ENCODE measurements around the gene NLRP9.

DNA sequence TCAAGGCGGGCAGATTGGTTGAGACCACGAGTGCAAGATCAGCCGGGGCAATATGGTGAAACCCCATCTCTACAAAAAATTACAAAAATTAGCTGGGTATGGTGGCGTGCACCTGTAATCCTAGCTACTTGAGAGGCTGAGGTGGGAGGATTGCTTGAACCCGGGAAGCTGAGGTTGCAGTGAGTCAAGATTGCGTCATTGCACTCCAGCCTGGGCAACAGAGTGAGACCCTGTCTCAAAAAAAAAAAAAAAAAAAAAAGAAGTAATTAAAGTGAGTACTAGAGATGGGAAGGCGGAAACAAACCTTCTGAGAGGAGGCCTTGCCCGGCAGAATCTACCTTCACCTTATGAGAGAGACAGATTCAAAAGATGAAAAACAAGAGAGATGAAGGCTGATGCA, 14.7 kb downstream of the NLRP9 start:
- TF ChIP-seq CTCF (IDR thresholded peaks at IDR 0.05 in 2 of 3, conservative IDR thresholded peaks at IDR 0.05 in 1 of 3; ENCODE audit: borderline replicate concordance in 1 of 3, insufficient read depth in 1 of 3, low read depth in 2 of 3, low read length in 2 of 3) (no peak), POLR2A (IDR thresholded peaks at IDR 0.05; ENCODE audit: borderline replicate concordance, extremely low read depth, insufficient read depth, insufficient read length) (no peak), EZH2 (IDR thresholded peaks at IDR 0.05) (no peak), JUND (IDR thresholded peaks at IDR 0.05) (no peak), POLR2AphosphoS5 (IDR thresholded peaks at IDR 0.05; ENCODE audit: low read depth, low read length) (no peak), REST (IDR thresholded peaks at IDR 0.05; ENCODE audit: low read depth) (no peak), ELF1 (IDR thresholded peaks at IDR 0.05; ENCODE audit: borderline replicate concordance, low read depth) (no peak), TCF7L2 (IDR thresholded peaks at IDR 0.05; ENCODE audit: borderline replicate concordance, extremely low read depth, insufficient read depth, insufficient read length) (no peak), EGR1 (IDR thresholded peaks at IDR 0.05; ENCODE audit: low read depth) (no peak), ZNF274 (IDR thresholded peaks at IDR 0.05; ENCODE audit: low read depth, low read length) (no peak), EZH2phosphoT487 (IDR thresholded peaks at IDR 0.05; ENCODE audit: borderline replicate concordance) (no peak), SIN3A (IDR thresholded peaks at IDR 0.05; ENCODE audit: low read depth) (no peak), ATF3 (IDR thresholded peaks at IDR 0.05) (no peak)
- TF ChIP-seq, protein P1, sequence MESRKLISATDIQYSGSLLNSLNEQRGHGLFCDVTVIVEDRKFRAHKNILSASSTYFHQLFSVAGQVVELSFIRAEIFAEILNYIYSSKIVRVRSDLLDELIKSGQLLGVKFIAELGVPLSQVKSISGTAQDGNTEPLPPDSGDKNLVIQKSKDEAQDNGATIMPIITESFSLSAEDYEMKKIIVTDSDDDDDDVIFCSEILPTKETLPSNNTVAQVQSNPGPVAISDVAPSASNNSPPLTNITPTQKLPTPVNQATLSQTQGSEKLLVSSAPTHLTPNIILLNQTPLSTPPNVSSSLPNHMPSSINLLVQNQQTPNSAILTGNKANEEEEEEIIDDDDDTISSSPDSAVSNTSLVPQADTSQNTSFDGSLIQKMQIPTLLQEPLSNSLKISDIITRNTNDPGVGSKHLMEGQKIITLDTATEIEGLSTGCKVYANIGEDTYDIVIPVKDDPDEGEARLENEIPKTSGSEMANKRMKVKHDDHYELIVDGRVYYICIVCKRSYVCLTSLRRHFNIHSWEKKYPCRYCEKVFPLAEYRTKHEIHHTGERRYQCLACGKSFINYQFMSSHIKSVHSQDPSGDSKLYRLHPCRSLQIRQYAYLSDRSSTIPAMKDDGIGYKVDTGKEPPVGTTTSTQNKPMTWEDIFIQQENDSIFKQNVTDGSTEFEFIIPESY (IDR thresholded peaks at IDR 0.05; ENCODE audit: extremely low read depth, insufficient replicate concordance, low read length) = no peak
